Hematopoietic multipotent progenitor cell treated with erythropoietin and hydrocortisone succinate and interleukin-3 and kit ligand, for 15 days (in vitro differentiated cells): Measurements from ENCODE around the gene FBXO38.
A peak's percentile ranks its signal among the peaks of the same experiment; 100 is the strongest.

Source experiments
- DNase-seq: peaks from one replicate; pipeline ENCODE4 v3.0.0-alpha.2; 2015; ENCODE audit warnings: low spot score

FBXO38 gene

GRCh38 chr5:148382961-148383360 lies 797 bp upstream of the FBXO38 start:
- DNase-seq: no peak

DNA sequence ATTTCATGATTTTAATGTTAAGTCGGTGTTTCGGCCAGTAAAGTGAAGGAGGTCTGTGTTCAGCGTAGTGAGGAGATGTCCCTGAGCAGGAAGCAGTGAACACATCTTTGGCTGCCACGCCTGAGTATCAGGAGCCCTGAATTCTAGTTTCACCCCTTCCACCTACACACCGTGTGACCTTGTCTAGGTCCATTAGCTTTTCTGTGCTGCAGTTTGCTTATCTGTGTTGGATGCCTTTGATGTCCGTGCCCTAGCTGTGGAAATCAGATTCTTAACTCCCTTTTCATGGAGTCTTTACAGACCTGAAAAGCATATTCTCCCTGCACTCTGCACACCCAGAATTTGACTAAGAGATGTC lies 601 bp downstream of the FBXO38 start:
- peak; percentile 10 for DNase-seq

GRCh38 chr5:148385094-148385493 lies 1.3 kb downstream of the FBXO38 start:
- no peak for DNase-seq

DNA sequence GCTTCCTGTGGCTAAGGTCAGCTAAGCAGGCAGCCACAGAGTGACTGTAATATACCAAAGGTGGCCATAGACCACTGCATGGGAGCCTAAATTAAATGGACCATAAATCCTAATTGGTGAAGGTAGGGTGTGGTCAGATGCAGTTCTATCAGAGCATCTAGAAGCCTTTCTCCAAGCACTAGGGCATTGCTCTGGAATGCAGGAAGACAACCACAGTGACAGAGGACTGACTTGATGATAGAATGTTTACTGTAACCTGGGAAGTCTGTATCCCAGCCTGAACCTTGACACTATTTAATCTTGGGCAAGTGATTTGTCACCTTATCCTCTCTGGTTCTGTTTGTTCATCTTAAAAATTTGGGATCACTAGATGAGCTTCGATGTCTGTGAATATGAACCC lies 2.3 kb downstream of the FBXO38 start:
- DNase-seq: no peak

- DNase-seq: no peak
These were observed 3.6 kb downstream of the FBXO38 start for GRCh38 chr5:148387325-148387724.

DNA sequence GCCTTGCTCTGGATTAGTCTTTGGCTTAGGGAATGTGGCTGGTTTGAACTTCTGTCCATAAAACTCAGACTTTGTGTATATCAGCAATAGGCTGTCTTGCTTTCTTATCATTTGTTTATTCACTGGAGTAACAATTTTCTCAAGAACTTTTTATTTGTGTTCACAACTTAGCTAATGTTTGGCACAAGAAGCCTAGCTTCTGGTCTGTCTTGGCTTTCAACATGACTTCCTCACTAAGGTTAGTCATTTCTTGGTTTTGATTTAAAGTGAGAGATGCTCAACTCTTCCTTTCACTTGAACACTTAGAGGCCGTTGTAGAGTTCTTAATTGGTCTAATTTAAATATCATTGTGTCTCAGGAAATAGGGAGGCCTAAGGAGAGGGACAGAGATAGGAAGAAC lies 4.9 kb downstream of the FBXO38 start:
- no peak for DNase-seq

DNA sequence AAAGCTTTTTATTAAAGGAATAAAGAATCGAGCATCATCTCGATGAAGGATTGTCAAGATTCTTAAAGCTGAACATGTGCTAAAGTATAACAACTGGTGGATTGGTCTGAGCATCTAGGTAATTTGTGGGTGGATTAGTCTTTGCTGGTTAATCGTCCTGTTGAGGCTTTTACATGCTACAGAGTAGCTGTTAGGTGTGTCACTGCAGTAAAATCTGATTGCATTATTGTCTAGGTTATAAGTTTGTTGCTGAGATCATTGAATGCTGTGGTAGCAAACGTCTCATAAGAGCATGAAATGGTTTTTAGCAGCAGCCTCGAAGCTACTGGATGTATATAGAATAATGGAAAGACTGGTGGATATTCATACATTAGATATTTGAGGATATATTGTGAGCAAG lies 7.2 kb downstream of the FBXO38 start:
- no peak for DNase-seq

GRCh38 chr5:148391422-148391821 lies 7.7 kb downstream of the FBXO38 start:
- no peak for DNase-seq

DNA sequence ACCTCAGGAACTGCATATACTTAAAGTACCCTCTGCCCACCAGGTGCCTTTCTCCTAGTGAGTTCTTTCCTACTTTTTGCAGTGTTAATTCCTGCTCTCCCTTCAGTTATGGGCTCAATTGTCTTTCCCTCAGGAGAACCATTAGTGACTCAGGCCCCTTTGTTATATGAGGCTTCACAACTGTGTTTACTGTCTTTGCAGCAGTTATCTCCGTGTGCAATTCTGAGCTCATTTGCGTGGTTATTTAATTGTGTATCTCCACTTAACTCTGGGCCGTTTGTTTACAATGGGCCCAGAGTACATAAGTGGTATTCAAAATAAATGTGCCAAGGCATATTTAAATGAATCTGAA lies 9.6 kb downstream of the FBXO38 start:
- no peak for DNase-seq

DNA sequence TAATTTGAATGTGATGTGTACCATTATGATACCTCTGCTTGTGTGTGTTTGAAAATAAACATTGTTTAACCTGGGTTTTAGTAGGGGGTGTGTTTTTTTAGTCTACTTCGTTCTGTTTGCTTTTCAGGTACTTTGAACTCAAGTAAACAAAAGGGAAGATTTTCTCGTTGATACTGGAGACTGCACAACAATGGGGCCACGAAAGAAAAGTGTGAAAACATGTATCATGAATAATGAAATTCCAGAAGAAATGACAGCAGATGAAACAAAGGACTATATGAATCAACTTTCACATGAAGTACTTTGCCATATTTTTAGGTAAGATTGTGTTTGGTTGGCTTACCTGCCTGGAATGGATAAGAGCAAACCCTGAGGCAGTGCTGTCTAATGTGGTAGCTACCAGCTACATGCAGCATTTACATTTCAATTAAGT lies 10.8 kb downstream of the FBXO38 start:
- DNase-seq: no peak

DNA sequence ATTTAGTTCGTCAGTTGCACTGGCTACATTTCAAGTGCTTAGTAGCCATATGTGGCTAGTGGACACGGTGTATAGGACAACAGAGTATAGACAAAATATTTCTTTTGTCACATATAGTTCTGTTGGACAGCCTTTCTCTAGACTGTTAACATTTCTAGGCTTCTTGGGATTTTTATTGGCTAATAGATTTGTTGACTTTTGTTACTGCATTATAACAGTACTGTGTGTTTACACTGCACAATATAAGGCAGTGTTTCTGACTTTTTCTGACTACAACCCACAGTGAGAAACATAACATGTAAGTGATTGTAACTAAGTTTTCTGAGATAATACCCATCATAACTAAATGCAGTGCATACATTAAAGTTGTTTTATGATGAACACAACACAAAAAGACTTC lies 11.3 kb downstream of the FBXO38 start:
- no peak for DNase-seq

GRCh38 chr5:148397968-148398595 lies 14.3 kb downstream of the FBXO38 start:
- no peak for DNase-seq

- no peak for DNase-seq
These were observed 15.0 kb downstream of the FBXO38 start for GRCh38 chr5:148398698-148399121.

GRCh38 chr5:148401604-148402003 lies 17.8 kb downstream of the FBXO38 start:
- DNase-seq: no peak

GRCh38 chr5:148403344-148403743 lies 19.6 kb downstream of the FBXO38 start:
- no peak for DNase-seq

GRCh38 chr5:148406406-148406805 lies 22.6 kb downstream of the FBXO38 start:
- no peak for DNase-seq

DNA sequence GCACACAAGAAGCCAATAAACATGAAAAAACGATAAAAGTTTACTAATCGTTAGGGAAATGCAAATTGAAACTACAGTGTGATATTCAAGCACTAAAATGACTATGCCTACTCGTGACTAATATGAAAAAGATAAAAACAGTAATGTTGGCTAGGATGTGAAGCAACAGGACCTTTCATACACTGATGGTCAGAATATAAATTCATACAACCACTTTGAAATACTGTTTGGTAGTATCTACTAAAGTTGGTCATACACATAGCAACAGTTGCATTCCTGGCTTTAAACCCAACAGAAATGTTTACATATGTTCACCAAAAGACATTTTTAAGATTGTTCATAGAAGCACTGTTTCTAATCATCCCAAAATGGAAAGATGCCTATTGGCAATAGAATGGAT lies 24.3 kb downstream of the FBXO38 start:
- DNase-seq: no peak

DNA sequence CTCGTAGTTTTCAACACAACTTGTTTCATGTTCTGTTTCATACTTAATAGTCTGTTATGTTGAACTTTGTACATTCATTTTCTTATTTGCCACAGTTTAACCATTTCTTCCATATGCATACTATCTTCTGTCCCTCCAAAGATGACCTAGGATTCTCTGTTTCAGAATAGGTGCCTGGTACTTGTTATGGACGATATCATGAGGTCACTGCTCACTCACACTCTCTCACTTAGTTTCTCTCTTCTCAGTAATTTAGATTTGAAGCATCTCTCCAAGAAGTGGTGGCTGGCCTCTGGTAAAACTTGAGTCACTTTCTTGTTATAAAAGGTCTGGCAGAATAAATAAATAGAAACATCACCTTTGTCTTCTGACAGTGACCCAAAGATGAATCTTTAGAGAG lies 28.4 kb downstream of the FBXO38 start:
- DNase-seq: no peak

DNA sequence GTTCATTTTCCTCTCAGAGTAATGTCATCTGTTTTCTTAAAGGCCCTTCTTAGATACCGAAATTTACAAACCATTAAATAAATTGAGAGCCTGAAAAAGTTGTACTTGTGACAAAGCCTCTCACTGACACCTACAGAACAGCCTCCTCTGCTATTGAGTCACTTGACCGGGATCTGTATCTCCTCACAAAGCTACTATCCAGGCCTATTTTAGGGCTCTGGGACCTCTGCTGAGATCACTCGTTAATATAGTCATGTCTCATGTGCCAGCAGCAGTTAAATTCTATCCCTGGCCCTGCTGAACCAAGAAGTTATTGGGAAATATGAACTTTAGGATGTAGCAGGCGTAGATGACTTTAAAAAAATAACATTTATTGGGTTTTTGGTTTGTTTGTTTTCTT lies 31.1 kb downstream of the FBXO38 start:
- DNase-seq: no peak

- DNase-seq: no peak
These were observed 32.7 kb downstream of the FBXO38 start for GRCh38 chr5:148416416-148416815.

GRCh38 chr5:148416921-148417320 lies 33.2 kb downstream of the FBXO38 start:
- no peak for DNase-seq

- no peak for DNase-seq
These were observed 34.8 kb downstream of the FBXO38 start for GRCh38 chr5:148418511-148418910.

- no peak for DNase-seq
These were observed 37.9 kb downstream of the FBXO38 start for GRCh38 chr5:148421661-148422060.

DNA sequence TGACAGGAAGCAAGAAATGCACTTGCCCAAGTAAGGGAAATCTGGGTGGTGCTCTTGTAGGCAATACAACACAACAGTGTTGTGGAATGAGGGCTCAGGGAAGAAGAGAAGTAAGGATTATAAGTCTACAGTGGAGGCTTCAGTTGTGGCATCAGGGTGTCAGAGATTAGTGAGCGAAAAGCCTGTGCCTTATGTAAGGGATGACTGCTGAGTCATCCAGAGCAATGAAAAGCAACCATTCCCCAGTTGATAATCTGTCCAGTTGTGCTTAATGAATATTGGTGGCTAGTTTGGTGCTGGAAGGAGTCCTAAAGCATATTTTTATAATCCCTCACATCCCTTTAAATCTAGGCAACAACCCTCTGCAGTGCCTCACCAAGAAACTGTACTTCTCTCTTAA lies 42.0 kb downstream of the FBXO38 start:
- DNase-seq: peak; percentile 36

DNA sequence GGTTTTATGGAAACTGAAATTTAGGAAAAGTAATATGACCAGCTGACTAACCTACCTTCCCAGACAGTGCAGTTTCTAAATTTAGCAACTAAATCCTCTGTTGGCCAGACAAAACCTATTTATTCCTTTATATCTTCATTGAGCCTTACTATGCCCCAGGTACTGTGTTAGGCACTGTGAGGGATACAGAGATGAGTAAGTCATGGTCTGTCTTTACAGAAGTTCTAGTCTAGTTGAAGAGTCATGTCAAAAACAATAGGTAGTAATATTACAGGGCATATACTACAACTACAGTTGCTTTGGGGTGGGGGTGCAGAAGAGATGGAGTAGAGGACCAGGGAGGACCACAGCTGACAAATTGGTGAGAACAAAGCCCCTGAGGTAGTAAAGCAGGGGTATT lies 42.8 kb downstream of the FBXO38 start:
- no peak for DNase-seq
